Hematopoietic multipotent progenitor cell treated with erythropoietin and hydrocortisone succinate and interleukin-3 and kit ligand, for 8 days (in vitro differentiated cells): Measurements from ENCODE around the gene GAS2.
"Not testable (repeated sequence)": the region's sequence is repeated elsewhere in the genome, so short reads cannot be mapped to it uniquely, and the experiment has no call there.

Experiments
- DNase-seq: peaks from one replicate; pipeline ENCODE4 v3.0.0-alpha.2; 2015

The GAS2 gene

DNA sequence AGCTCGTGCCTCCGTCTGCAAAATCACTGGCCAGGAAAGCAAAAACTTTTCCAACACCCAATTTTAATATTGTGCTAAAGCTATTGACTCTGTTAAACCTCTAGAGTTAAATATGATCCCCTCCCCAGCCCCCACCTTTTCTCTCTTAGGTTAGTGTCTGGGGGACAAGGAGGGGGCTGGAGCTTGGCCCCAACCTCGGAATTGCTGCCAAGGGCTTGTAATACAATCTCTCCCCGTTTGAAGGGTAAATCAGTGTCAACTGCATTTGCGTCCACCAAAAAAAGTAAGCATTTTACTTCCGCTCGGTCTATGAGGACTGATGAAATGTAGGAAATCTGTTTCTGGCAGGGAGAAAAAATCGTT lies at the start of gene GAS2:
TSS of gene GAS2 (plus strand) at position 287 of the 363 bp plus-strand sequence. CDS start 8,259 bp downstream, outside the sequence.
- no peak for DNase-seq

DNA sequence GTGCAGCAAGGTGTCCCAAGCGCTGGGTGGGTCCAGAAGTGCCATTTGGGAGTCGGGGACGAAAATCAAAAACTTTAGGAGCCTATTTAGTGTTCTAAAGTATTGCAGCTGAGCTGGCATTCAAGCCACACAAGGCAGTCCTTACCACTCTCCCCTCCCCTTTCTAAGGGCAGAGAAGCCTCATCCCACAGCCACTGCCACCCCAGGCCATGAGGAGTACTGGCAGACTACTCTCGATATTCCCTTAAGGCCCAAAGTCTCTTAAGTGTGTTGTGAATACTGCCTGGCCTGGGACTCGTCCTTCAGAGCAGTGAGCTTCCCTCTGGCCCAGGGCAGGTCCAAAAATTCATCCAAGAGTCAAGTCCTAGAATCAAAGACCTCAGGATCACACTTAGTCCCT lies 48.5 kb upstream of the GAS2 start:
- DNase-seq = no peak

DNA sequence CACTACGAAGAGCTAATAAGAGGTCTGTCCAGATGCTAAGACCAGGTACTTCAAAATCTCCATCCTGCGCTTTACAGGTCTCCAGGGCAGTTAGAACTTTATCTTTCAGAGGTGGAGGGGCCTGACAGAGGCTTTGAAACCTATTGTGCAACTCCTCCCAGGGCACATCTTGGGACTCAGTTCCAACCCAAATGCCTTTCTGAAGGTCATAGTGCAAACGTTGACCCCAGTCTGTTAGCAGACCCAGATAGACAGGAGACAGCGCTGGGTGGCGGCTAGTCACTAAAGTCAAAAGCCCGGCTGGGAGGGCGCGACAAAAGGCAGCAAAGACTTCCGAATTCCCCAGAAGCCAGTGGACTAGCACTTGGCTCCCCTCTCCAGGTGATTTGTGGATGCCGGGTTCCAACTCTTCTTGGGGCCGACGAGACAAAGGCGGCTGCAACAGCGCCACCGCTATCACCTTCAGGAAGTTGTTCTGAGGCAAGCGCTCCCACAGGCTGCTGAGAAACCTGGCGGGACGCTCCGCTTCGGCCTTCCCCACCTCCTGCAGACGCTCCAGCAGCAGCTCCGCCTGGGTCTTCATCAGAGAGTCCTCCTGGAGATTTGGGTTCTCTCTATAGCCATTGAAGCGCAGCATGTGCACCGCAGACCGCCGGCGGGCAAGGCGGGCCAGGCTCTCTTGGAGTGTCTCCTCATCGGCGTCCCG lies 41.5 kb upstream of the GAS2 start:
- DNase-seq = peak; percentile 73

DNA sequence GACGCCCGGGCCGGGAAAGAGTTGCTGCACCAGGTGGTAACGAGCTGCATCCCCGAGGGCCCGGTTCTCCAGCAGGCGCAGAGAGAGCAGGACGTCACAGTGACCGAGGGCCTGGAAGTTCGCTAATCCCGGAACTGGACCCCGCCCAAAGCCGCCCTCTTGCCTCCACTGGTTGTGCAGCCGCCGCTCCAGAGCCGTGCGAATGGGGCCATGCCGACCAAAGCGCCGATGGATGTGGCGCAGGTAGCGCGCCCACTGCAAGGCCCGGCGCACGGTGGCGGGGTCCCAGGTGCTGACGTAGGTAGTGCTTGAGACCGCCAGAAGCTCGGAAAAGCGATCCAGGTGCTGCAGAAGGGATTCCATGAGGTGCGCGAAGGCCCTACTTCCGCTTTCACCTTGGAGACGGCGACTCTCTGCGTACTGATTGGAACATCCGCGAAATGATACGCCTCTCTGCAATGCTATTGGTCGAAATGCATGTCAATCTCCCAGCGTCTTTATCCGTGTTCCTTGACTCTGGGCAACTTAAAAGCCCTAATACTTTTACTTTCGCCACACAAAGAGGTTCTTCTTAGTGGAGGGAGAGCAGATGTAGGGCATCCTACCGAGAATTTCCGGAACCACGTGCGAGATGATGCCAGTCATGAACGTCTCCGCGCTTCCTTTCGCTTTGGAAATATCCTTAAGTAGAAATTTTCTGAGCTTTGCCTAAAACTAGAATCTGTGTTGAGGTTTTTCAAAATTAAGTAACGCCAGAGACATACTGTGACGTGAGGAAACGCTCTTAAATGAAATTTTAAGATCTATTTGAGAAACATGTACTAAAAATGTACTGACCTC lies 40.7 kb upstream of the GAS2 start, which contains the start of gene FANCF:
TSS of gene FANCF (minus strand) at position 376 of the 840 bp plus-strand sequence. CDS start at position 363, 13 bp downstream.
- DNase-seq = peak; percentile 99

DNA sequence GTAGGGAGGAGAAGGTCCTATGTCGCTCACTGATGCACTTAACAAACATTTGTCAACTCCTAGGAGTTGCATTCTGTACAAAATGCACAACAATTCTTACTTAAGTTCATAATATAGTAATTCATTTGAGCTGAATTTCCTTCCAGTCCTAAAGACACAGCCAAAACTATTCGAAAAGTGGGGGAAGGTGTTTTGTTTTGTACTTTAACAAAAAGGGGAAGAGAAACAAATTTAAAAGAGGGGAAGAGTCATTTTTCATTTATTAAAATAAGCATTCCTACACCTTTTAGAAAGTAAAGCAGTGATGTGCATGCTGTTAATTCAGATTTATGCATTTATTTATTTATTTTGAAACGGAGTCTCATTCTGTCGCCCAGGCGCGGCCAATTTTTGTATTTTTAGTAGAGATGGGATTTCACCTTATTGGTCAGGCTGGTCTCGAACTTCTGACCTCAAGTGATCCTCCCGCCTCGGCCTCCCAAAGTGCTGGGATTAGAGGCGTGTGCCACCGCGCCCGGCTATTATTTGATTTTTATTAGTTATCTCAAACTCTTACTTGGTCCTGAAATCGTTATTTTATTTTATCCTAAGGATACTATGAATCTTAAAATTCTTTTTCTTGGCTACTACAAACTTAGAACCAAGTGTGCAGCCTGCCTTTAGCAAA lies 39.7 kb upstream of the GAS2 start:
- peak; percentile 18 for DNase-seq

DNA sequence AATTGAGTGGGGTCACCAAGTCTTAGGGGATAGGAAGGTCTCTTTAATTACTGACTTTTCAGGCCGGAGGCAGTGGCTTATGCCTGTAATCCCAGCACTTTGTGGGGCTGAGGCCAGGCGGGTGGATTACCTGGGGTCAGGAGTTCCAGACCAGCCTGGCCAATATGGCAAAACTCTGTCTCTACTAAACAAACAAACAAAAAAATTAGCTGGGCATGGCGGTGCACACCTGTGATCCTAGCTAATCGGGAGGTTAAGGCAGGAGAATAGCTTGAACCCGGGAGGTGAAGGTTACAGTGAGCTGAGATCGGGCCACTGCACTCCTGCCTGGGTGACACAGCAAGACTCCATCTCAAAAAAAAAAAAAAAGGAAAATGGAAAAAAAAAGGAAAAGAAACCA lies 39.0 kb upstream of the GAS2 start:
- DNase-seq = no peak

DNA sequence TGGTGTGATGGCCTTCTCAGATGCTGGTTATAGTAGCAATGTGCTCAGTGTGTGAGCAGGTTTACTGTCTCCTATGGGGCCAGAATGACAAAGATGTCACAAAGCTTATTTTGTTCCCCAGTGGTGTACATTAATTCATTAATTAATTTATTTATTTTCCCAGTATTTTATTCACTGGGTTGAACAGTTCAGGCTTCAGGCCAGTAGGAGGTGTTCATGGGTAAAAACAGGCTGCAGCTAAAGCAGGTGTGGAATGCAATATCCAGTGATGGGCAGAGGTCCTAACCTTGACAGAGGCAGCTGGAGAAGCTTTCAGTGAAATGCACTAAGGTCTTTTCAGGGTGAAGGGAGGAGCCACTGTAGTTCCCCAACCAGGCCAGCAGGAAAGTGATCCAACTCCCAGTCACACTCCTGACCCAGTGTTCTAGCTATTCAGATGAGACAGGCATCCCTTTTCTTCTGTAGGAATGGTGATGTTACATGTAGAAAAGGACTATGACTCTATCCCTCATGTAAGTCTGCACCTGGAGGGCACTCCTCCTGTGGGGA lies 33.0 kb upstream of the GAS2 start:
- no peak for DNase-seq

DNA sequence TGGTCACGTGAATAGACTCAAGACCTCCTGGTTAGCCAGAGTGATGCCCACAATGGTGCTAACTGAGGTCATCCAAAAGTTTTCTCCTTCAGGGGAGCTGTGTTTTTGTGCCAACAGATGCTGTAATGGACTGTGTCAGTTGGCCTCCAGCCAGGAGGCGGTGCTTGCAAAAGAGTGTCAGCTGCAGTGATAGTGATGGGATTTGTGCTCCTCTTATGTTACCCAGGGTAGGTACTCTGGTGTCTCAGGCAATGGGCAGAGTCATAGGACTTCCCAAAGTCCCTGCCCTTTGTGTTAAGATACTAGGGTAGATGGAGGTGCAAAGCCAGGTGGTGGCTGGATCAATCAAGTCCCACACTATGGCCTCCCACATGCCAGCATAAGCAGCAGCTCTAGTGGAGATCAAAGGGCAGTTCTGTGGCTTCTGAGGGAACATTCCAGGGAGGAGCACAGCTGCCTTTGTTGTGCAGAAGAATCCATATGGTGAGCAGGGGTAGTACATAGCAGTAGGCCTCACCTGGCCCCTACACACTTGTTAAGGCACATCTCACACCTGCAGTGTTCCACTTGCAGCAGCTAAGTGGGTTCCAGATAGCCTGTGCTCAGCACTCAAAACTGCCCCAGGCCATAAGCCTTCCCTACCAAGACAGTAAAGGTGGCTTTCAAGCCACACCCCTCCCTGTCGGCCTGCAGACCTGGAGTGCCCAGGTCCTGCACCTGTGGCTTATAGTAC lies 31.3 kb upstream of the GAS2 start:
- DNase-seq = no peak

DNA sequence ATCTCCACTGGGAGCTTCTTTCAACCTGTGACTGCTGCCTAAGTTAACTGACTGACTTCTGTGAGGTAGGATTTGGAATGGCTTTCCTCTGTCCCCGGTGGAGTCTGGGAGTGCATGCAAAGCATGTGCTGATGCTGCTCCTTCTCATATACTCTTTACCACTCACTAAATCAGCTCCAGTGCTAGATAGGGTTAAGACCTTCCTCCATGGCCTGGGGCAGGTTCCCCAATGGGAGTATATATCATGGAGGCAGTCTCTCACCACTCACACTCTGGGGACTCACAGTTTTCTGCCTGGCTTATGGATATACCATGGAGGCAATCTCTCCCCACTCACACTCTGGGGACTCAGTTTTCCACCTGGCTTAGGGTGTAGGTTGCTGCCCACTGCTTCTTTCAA lies 30.7 kb upstream of the GAS2 start:
- no peak for DNase-seq

DNA sequence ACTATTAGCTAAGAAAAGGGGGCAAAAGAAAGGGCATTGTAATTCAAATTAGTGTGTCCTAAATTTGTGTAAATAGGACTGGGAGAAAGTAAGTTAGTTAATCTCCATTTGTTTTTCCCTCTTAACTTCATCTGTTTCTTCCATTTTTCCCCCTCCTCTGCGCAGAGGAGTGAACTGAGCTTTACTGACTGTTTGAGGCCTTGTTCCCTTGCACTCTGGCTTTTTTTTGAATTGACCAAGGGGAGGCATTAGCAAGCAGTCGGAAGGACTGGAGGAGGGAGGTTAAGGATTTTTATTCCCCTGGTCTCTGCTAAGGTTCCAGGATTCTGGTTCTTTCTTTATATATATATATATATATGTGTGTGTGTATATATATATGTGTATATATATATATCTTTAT lies 25.5 kb upstream of the GAS2 start:
- no peak for DNase-seq

DNA sequence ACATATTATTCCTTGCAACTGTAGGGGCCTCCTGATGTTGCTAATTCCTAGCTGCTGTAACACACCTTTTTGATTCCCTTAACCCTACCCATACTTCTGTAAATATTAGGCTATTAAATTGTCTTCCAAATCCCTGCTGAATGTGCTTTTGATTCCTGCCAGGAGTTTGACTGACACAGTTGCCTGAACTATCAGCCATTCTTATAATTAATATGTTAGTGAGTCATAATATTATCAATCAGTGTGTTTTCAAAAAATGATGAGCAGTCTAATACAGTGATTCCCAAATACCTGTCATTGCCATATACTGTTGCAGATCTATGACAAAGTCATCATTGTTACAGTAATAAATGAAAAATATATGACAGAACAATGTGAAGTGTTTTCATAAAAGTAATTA lies 24.9 kb upstream of the GAS2 start:
- no peak for DNase-seq

DNA sequence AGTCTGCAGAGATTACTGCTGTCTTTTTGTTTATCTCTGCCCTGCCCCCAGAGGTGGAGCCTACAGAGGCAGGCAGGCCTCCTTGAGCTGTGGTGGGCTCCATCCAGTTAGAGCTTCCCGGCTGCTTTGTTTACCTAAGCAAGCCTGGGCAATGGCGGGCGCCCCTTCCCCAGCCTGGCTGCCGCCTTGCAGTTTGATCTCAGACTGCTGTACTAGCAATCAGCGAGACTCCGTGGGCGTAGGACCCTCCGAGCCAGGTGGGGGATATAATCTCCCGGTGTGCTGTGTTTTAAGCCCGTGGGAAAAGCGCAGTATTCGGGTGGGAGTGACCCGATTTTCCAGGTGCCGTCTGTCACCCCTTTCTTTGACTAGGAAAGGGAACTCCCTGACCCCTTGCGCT lies 14.1 kb upstream of the GAS2 start:
- DNase-seq = not testable (repeated sequence)

DNA sequence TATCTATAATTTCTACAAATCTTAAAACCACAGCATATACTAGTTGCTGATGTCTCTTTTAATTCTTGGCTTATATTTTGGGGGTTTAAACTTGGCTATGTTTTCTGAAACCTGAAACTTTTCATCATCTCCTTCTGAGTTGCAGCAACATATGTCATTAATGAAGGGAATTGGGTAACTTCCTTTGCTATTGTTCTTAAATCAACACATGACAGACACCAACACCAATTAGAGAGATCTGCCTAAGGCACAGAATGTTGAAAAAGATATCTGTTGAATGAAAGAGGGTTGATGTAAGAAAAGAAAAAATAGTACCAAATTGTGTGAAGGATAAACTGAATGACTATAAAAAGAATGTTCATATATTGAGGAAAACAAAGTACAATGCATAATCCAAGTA lies 10.3 kb upstream of the GAS2 start:
- DNase-seq = no peak

DNA sequence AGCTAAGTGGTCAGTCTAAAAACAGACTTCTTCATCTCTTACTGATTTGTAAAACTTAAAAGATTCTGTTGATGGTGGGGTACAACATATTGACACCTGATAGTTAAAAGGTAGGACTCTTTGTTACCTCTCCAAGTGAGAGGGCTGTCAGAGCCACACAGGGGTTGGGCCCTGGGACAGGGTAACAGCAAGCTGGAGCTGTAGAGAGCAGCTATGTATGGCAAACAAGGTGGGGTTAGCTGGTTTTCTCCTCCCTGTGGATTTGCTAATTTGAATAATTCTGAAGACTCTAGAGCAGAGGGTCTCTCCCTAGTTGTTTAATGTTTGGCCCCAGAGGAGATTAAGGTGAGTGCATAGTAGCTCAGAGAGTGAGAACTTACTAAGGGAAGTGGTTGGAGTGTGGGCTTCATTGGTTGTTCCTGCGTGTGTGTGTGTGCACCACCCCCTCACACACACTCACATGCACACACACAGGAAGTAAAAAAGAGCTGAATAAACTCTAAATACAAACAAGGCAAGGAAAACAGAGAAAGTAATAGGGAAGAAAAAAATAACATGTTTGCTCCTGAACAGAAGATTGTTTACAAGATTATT lies 9.2 kb upstream of the GAS2 start:
- no peak for DNase-seq

DNA sequence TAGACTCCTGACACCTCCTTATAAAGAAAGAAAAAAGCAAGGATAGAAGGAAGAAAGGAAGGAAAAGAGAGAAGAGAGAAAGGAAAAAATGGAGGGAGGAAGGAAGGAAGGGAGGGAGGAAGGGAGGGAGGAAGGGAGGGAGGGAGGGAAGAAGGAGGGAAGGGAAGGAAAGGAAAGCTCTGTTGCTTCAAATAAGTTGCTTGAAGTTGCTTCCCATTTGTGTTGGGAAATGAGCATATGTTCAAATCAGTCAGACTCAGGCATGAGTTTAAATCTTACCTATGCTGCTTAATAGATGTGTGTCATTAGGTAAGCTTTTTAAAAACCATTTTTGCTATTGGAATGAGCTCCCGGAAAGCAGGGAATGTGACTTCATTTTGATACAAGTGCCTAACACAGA lies 6.6 kb upstream of the GAS2 start:
- DNase-seq = no peak

DNA sequence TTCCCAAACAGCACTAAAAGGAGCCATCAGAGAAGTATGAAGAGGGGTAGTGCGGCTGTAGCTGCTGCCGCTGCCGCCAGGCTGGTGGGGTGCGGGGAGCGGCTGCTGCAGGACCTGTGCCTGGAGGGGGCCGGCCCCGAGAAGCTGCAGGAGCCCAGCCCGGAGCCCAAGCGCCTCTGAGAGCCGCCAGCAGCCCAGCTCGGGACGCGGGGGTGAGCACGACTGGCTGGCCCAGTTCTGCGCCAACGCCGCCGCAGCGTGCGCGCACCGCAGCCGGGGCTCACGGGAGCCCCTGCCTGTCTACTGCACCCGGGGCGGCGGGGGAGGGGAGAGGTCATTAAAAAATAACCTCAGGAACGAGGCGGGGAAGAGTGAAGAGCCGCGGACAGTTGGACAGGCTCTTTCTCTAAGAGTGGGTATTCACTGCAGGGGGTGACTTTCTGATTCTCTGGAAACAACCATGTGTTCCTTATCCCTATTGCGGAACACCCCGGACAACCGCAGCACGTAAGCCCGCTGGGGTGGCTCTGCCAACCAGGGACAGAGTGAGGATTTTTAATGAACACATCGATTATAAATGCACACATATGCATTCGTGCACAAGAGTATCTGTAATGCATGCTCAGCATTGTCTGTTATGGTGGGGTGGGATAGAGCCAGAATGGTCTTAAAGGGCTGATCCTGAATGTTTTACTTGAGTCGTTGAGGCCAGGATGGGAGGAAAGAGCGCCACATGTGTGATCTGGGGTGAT lies 453 bp downstream of the GAS2 start:
- DNase-seq = no peak

DNA sequence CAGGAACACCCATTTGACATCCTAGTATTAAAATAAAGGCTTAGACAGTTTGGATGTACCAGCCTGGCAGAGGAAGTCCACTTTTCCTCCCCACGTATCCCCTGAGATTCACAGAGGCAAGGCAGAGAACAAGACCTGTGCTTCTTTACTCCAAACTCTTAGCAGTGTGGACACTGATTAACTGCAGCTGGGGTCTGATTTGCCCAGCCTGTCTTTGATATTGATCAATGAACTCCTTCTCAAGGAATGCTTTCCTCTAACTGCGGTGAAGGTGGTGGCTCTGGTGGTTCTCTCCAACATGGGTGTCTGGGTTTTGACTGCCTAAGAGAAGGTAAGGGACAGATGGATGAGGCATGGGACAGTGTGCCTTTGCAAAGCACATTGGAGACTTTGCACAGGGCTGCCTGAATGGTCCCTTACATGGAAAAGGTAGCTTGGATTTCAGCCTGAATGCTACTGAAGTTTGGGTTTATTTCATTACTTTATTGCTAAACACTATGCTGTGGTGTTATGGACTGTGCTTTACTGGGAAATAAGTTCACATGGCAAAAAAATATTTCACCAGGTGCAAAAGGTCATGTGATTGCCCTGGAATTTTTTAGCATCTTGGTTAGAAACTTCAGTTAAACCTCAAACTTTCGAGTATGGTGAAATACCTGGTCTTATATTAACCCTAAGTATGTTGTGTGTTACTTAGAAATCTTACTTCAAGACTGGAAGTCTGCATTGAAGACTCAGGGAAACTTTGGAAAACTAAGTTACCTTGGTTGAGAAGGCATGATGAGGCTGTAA lies 1.8 kb downstream of the GAS2 start:
- DNase-seq = no peak

DNA sequence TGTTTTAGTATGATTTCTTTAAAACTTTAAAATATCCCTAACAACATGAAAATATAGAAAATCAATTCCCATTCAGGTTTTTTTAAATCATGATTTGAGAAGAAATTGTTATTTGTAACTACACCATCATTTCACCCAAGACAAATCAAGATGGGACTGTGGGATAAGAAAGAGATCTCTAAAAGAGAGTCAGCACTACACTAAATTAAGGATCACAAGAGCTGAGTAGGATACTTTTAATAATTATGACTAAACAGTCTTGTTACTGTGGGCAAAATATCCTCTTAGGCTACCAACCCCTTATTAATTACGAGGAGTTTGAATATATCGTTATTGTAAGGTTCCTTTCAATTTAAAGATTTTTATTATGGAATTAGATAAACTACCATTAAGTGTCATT lies 3.0 kb downstream of the GAS2 start:
- no peak for DNase-seq

DNA sequence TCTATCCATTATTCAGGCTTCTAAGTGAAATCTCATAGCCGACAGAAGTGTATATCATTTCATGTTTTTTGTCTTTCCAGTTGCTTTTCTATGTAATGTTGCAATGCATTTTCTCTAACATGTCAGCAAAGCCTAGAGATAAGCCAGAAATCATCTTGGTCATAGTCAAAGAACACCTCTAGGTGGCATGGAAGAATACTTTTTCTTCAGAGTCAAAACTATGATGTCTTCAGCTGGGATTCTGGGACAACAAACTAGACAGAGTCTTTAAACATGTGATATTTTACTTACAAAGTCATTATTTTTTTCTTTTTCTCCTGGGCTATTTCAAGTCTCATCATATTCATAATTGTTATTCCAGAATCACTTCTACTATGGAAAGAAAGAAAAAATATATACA lies 4.4 kb downstream of the GAS2 start:
- peak; percentile 8 for DNase-seq

DNA sequence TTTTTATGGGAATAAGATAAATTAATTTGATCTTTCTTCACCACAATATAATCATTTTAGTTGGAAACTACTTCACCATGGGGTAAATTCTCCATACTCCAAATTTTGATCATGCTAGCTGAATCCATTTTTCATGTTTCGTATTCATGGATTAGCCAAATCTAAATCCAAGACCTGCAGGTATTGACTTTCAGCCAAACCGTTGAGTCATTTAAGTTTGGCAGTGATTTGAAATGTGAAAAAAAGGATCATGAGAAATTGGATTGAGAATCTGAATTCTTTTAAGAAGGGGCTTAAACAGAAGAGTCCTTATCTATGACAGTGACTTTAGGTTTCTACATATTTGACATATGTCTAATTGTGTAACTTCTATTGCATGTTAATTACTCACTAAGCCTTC lies 5.3 kb downstream of the GAS2 start:
- DNase-seq = no peak
